GM12878 (cell line): ENCODE data around the gene CDH4. TPM values are rescaled to one million over a fixed set of nuclear protein-coding genes. Genes with fewer than 3 reads are reported as not detected.

Experiments used
- ATAC-seq: fragments of 200-7000 bp; cut with Tn5 transposase; 3 replicates; pipeline ENCODE4 v1.9.1; 2020; ENCODE audit warnings: mild to moderate bottlenecking, moderate library complexity
- BruUV-seq: library from RNA; stranded (reverse); fragments of 400-500 nt; replicated peaks from 2 replicates; lab custom pipeline; 2021; lab: Mats Ljungman, UMichigan
- CTCF ChIA-PET: fragments of 300-600 bp; sonication (Branson Sonifier 250); formaldehyde crosslinking; extraction: SDS; loops from one replicate; lab custom pipeline; 2021; ENCODE audit warnings: inconsistent platforms; lab: Yijun Ruan, JAX
- POLR2A ChIA-PET: fragments of 350-600 bp; formaldehyde crosslinking; extraction: SDS; loops from one replicate; lab custom pipeline; 2021; ENCODE audit warnings: inconsistent platforms; lab: Charles Lee
- RAD21 ChIA-PET: fragments of 300-600 bp; sonication (Branson Sonifier 250); formaldehyde crosslinking; loops from one replicate; lab custom pipeline; 2023; ENCODE audit warnings: antibody characterized with exemption; ENCODE audit not compliant: unreplicated experiment; lab: Charles Lee
- SMC1A ChIA-PET: fragments of 300-600 bp; sonication (Branson Sonifier 250); formaldehyde crosslinking; loops from one replicate; lab custom pipeline; 2023; ENCODE audit not compliant: unreplicated experiment, uncharacterized antibody; lab: Charles Lee
- DNase-seq: peaks from one replicate; pipeline ENCODE4 v3.0.0-alpha.2; 2011; ENCODE audit warnings: low read depth, low spot score
- FAIRE-seq: peaks from 3 replicates; lab custom pipeline; 2011; peaks lifted over from hg19 to GRCh38; lab: Jason Lieb, UNC
- H2AFZ ChIP-seq: 2 replicates; pipeline ENCODE4 v1.6.0; 2011; ENCODE audit warnings: low read depth, low read length, control low read depth; ENCODE audit not compliant: control insufficient read depth
- H3K27ac ChIP-seq: 2 replicates; pipeline ENCODE4 v1.5.1; 2011; ENCODE audit warnings: control low read depth; ENCODE audit not compliant: control insufficient read depth, insufficient read depth
- H3K27me3 ChIP-seq, 2 experiments: replicated peaks in 1 of 2; 2 replicates each; pipeline versions ENCODE4 v1.6.0 to v1.6.1; 2011; ENCODE audit warnings: low read length in 1 of 2; ENCODE audit not compliant: control insufficient read depth in 2 of 2, insufficient read depth in 2 of 2
- H3K36me3 ChIP-seq, 2 experiments: 2 replicates each; pipeline ENCODE4 v1.5.1; 2011; ENCODE audit warnings: low read length in 1 of 2; ENCODE audit not compliant: control insufficient read depth in 2 of 2, insufficient read depth in 2 of 2
- H3K4me1 ChIP-seq: 2 replicates; pipeline ENCODE4 v1.6.1; 2011; ENCODE audit warnings: mild to moderate bottlenecking, low read length, moderate library complexity, mixed read lengths; ENCODE audit not compliant: control insufficient read depth, insufficient read depth
- H3K4me2 ChIP-seq: 2 replicates; pipeline ENCODE4 v1.6.0; 2011; ENCODE audit warnings: control low read depth; ENCODE audit not compliant: control insufficient read depth, insufficient read depth
- H3K4me3 ChIP-seq: fragments of 200-600 bp; sonication (generic); 2 replicates; pipeline ENCODE4 v1.5.1; 2016
- H3K79me2 ChIP-seq: 2 replicates; pipeline ENCODE4 v1.6.0; 2011; ENCODE audit warnings: low read length; ENCODE audit not compliant: control insufficient read depth, insufficient read depth
- H3K9ac ChIP-seq: 2 replicates; pipeline ENCODE4 v1.8.0; 2011; ENCODE audit warnings: low read length, control low read depth, mixed read lengths; ENCODE audit not compliant: control insufficient read depth, insufficient read depth
- H3K9me3 ChIP-seq: replicated peaks from 3 replicates; pipeline ENCODE4 v1.5.1; 2011; ENCODE audit warnings: mild to moderate bottlenecking, low read length; ENCODE audit not compliant: control insufficient read depth, insufficient read depth
- H4K20me1 ChIP-seq: 2 replicates; pipeline ENCODE4 v1.6.0; 2011; ENCODE audit not compliant: control insufficient read depth, insufficient read depth
- CHD1 ChIP-seq: IDR thresholded peaks from 2 replicates; pipeline ENCODE4 v1.6.1; 2012; ENCODE audit warnings: low read depth, low read length, improper control_type of control experiment
- CHD2 ChIP-seq: IDR thresholded peaks from 2 replicates; pipeline ENCODE4 v1.6.1; 2011; ENCODE audit warnings: low read depth, low read length, improper control_type of control experiment, borderline replicate concordance
- EED ChIP-seq: sonication (generic); IDR thresholded peaks from 2 replicates; pipeline ENCODE4 v1.6.1; 2016; ENCODE audit warnings: antibody characterized with exemption, low read depth
- ELK1 ChIP-seq: IDR thresholded peaks from 2 replicates; pipeline ENCODE4 v1.6.1; 2012; ENCODE audit warnings: low read depth, low read length, improper control_type of control experiment
- ESRRA ChIP-seq: IDR thresholded peaks from 2 replicates; pipeline ENCODE4 v1.6.1; 2012; ENCODE audit warnings: mild to moderate bottlenecking, low read length, improper control_type of control experiment
- GATAD2B ChIP-seq: fragments of 450-650 bp; conservative IDR thresholded peaks from 2 replicates; pipeline ENCODE4 v1.6.1; 2017; ENCODE audit warnings: low read depth, mild to moderate bottlenecking, moderate library complexity
- HDAC2 ChIP-seq: fragments of 200-600 bp; sonication (generic); IDR thresholded peaks from 2 replicates; pipeline ENCODE4 v1.6.1; 2017
- HDAC6 ChIP-seq: fragments of 200-600 bp; sonication (generic); IDR thresholded peaks from one replicate; pipeline ENCODE4 v1.8.0; 2017; ENCODE audit warnings: antibody characterized with exemption; ENCODE audit not compliant: unreplicated experiment
- MTA3 ChIP-seq: IDR thresholded peaks from 2 replicates; pipeline ENCODE4 v1.6.1; 2012; ENCODE audit warnings: low read length, inconsistent platforms, borderline replicate concordance
- NBN ChIP-seq: fragments of 450-650 bp; IDR thresholded peaks from 2 replicates; pipeline ENCODE4 v1.6.1; 2016
- NR2C2 ChIP-seq: IDR thresholded peaks from 2 replicates; pipeline ENCODE4 v1.6.1; 2011; ENCODE audit warnings: borderline replicate concordance, low read depth; ENCODE audit not compliant: control insufficient read depth, insufficient read length
- RUNX3 ChIP-seq: IDR thresholded peaks from 2 replicates; pipeline ENCODE4 v1.6.1; 2012; ENCODE audit warnings: low read length, inconsistent platforms
- SKIL ChIP-seq: fragments of 450-650 bp; IDR thresholded peaks from 2 replicates; pipeline ENCODE4 v1.6.1; 2017; ENCODE audit warnings: mild to moderate bottlenecking, low read depth, inconsistent platforms; ENCODE audit not compliant: poor library complexity, severe bottlenecking
- SP1 ChIP-seq: IDR thresholded peaks from one replicate; pipeline ENCODE4 v1.6.1; 2011; ENCODE audit warnings: low read depth, low read length
- TCF3 ChIP-seq: IDR thresholded peaks from 2 replicates; pipeline ENCODE4 v1.6.1; 2012; ENCODE audit warnings: low read depth, mild to moderate bottlenecking, low read length, borderline replicate concordance; ENCODE audit not compliant: insufficient read depth
- TCF7 ChIP-seq: IDR thresholded peaks from 2 replicates; pipeline ENCODE4 v1.6.1; 2014; ENCODE audit warnings: antibody characterized with exemption, borderline replicate concordance
- USF2 ChIP-seq: IDR thresholded peaks from 2 replicates; pipeline ENCODE4 v1.6.1; 2011; ENCODE audit warnings: low read depth, low read length, improper control_type of control experiment, borderline replicate concordance
- WGBS: methylation state at CpG from one replicate; pipeline ENCODE4 v1.1.6; 2016; ENCODE audit warnings: low lambda C conversion rate; ENCODE audit not compliant: insufficient replicate concordance, insufficient coverage; ENCODE audit errors: missing lambda C conversion rate; 5-methylcytosine and 5-hydroxymethylcytosine counted together
- in situ Hi-C: fragments of 300-500 bp; cut with MboI; formaldehyde crosslinking; loops from 9 replicates; pipeline ENCODE4 v1.14.3; 2018; ENCODE audit warnings: mixed read lengths
- intact Hi-C: fragments of 100-400 bp; cut with micrococcal nuclease; formaldehyde crosslinking; loops from one replicate; pipeline ENCODE4 v1.14.2; 2022; ENCODE audit not compliant: unreplicated experiment
- polyA plus RNA-seq, 11 experiments: library from polyadenylated mRNA; depleted of rRNA in 4 of 11; unstranded in 6 of 11; stranded (reverse) in 5 of 11; fragments of >200 nt; fragmentation: Nextera tagmentation in 4 of 11; fragmentation: Illumina TruSeq in 1 of 11; extraction: Ambion mirVana in 4 of 11; extraction: Trizol in 1 of 11; gene quantifications; 1 replicate in 1 of 11; 2 replicates in 10 of 11; pipeline versions ENCODE4 v1.2.1 to v1.2.3, GENCODE V29; 2011 to 2016; ENCODE audit warnings: inconsistent platforms in 2 of 11, missing spikeins in 2 of 11, low read depth in 1 of 11
- total RNA-seq, 4 experiments: library from RNA; depleted of rRNA in 3 of 4; stranded (reverse); fragments of >200 nt in 3 of 4; fragmentation: Illumina TruSeq in 1 of 4; extraction: Trizol in 1 of 4; gene quantifications; 2 replicates each; pipeline versions ENCODE4 v1.2.1 to v1.2.3, GENCODE V29; 2013 to 2021

CDH4 gene
- total and polyA plus RNA-seq, 10 of the 15 experiments (the other 5 are each of a cell fraction or from before 2014, with no cell fraction given), result not detected

GRCh38 chr20:61376541-61377240 lies 124.6 kb downstream of the CDH4 start:
- DNase-seq (no peak), ATAC-seq (no peak), FAIRE-seq (no peak)
- H3K36me3 ChIP-seq, result no peaks in the 10 kb centered on the region
- ChIA-PET CTCF (no interaction called here), RAD21 (no interaction called here), POLR2A (no interaction called here), SMC1A (no interaction called here)
- no peaks in the 10 kb centered on the region; the same call in 2 of the 3 replicates for H3K9me3 ChIP-seq
- H2AFZ ChIP-seq, result no peak overlapping the region
- no peaks in the 10 kb centered on the region for H3K27me3 ChIP-seq
- WGBS, result 32% methylated on average over 12 of the region's 12 CpGs
- no peak overlapping the region for H3K9ac ChIP-seq
- H3K4me1 ChIP-seq, result no peaks in the 10 kb centered on the region
- TF ChIP-seq ESRRA (no peak), HDAC6 (no peak), CHD2 (no peak), RUNX3 (no peak), USF2 (no peak), GATAD2B (no peak), SKIL (no peak), HDAC2 (no peak), EED (no peak), NR2C2 (no peak), TCF3 (no peak), SP1 (no peak), ELK1 (no peak), NBN (no peak), TCF7 (no peak), MTA3 (no peak), CHD1 (no peak)
- intact Hi-C loops, result no loop called here
- H4K20me1 ChIP-seq, result no peaks in the 10 kb centered on the region
- no peak overlapping the region for H3K4me2 ChIP-seq
- H3K4me3 ChIP-seq, result no peak overlapping the region
- no peak overlapping the region for H3K27ac ChIP-seq
- no TSS peak for BruUV-seq
- H3K79me2 ChIP-seq, result no peaks in the 10 kb centered on the region
- in situ Hi-C loops, result loop anchor here (5.0 kb wide), 1 partner anchor 49 kb away; no protein-coding TSS in a partner anchor
